Kidney (tissue), 14 donors: Measurements from ENCODE around the gene CARMIL3. TPM values are rescaled to one million over a fixed set of nuclear protein-coding genes. Genes with fewer than 3 reads are reported as not detected.
A peak's percentile ranks its signal among the peaks of the same experiment; 100 is the strongest.

Experiments used
- DNase-seq, 5 donors: peaks; one replicate each; pipeline ENCODE4 v3.0.0-alpha.2; 2013 to 2020
- FAIRE-seq: peaks from 2 replicates; lab custom pipeline; 2012; peaks lifted over from hg19 to GRCh38; lab: Jason Lieb, UNC
- H3K27ac ChIP-seq, 2 donors: one replicate each; pipeline ENCODE4 v1.7.0; 2013; ENCODE audit warnings: low read depth in 2 of 2, low read length in 2 of 2, inconsistent platforms in 1 of 2
- H3K27me3 ChIP-seq: one replicate; pipeline ENCODE4 v1.7.1; 2013; ENCODE audit warnings: low read length, inconsistent platforms; ENCODE audit not compliant: control insufficient read depth, insufficient read depth
- H3K36me3 ChIP-seq, 3 donors: one replicate each; pipeline versions ENCODE4 v1.7.0 to v1.7.1; 2013; ENCODE audit warnings: low read length in 3 of 3, control low read depth in 1 of 3, inconsistent platforms in 1 of 3; ENCODE audit not compliant: insufficient read depth in 3 of 3, control insufficient read depth in 2 of 3
- H3K4me1 ChIP-seq, 3 donors: one replicate each; pipeline versions ENCODE4 v1.7.0 to v1.7.1; 2013; ENCODE audit warnings: low read length in 3 of 3, inconsistent platforms in 1 of 3, low read depth in 1 of 3; ENCODE audit not compliant: control insufficient read depth in 2 of 3, insufficient read depth in 2 of 3
- H3K4me3 ChIP-seq, 3 donors: one replicate each; pipeline versions ENCODE4 v1.7.0 to v1.8.1; 2013; ENCODE audit warnings: low read length in 3 of 3, control low read depth in 1 of 3, inconsistent platforms in 1 of 3
- H3K9ac ChIP-seq, 3 donors: one replicate each; pipeline versions ENCODE4 v1.7.0 to v1.7.1; 2013; ENCODE audit warnings: low read length in 3 of 3, control low read depth in 1 of 3, inconsistent platforms in 1 of 3
- H3K9me3 ChIP-seq, 3 donors: one replicate each; pipeline versions ENCODE4 v1.7.0 to v1.7.1; 2013; ENCODE audit warnings: low read length in 3 of 3, control low read depth in 1 of 3, inconsistent platforms in 1 of 3; ENCODE audit not compliant: control insufficient read depth in 2 of 3, insufficient read depth in 1 of 3
- CTCF ChIP-seq: IDR thresholded peaks from 3 replicates; pipeline ENCODE4 v1.5.1; 2012; ENCODE audit warnings: mild to moderate bottlenecking, moderate library complexity, borderline replicate concordance; ENCODE audit not compliant: insufficient read depth; ENCODE audit errors: extremely low read depth
- intact Hi-C: fragments of 100-400 bp; cut with DNase I; formaldehyde crosslinking; loops from one replicate; pipeline ENCODE4 v1.11.1; 2022
- polyA plus RNA-seq: library from polyadenylated mRNA; stranded (reverse); fragments of 350-450 nt; fragmentation: Illumina TruSeq; extraction: RNeasy Lipid Tissue Mini Kit (QIAGEN cat#74804); gene quantifications from one replicate; pipeline ENCODE4 v1.2.3, GENCODE V29; 2014; ENCODE audit warnings: low read depth, low replicate concordance; ENCODE audit not compliant: insufficient read depth
- total RNA-seq: library from RNA; stranded (reverse); fragmentation: NEBNext Ultra II Directional; extraction: Animal tissue kit (Norgen Biotek cat#: 25700); gene quantifications from one replicate; pipeline ENCODE4 v1.2.1, GENCODE V29; 2021
- donor health status: control.
- donor health status: control.
- donor health status: control.
- donor health status: control.
- donor health status: control.
- donor health status: DM: yes; HTN: yes; CAD: no.
- donor health status: Normal renal cell carcinoma (clear cell type).

CARMIL3 gene
- total and polyA plus RNA-seq, 2 donors from 2014 or later, result 1.4 to 1.5 TPM

GRCh38 chr14:24070285-24071143 lies 18.7 kb downstream of the CARMIL3 start:
- DNase-seq (no peak), FAIRE-seq (no peak)
- Histone ChIP-seq H3K27ac (no peak overlapping the region), H3K27me3 (no peaks in the 10 kb centered on the region), H3K36me3 (no peaks in the 10 kb centered on the region), H3K9me3 (no peaks in the 10 kb centered on the region), H3K9ac (no peak overlapping the region), H3K4me1 (peaks cover 0 to 2% (median 0%) of the 10 kb centered on the region in 3 donors), H3K4me3 (no peak overlapping the region)
- intact Hi-C loops, result no loop called here
- no peak for TF ChIP-seq CTCF

DNA sequence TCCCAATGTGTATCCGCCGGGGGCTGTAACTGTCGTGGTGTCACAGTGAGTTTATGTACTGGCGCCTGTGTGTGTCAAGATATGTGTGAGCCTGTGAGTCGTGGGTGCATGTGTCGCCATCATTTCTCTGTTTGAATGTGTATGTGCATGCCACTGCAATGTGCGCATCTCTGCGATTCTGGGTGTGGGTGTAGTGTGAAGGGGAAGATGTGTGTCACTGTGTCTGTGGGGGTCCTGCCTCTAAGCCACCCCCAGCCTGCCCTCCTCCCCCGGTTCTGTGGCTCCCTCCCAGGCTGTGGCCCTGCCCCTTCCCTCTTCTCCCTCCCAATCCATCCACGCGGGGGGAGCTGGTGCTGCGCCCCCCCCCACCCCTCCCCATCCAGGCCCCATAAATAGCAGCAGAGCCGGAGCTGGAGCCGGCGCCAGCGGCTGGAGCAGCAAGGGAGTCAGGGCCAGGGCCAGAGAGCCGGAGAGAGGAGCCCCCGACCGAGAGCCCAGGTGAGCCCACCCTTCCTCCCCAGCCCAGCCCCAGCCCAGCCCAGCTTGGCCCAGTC lies 19.4 kb downstream of the CARMIL3 start, which contains the start of gene CPNE6:
Gene CPNE6, plus strand, starts transcription at position 419 of the 554 bp plus-strand sequence. CDS start 1,375 bp downstream, outside the sequence.
- Histone ChIP-seq H3K4me1 (peaks cover 0 to 2% (median 0%) of the 10 kb centered on the region in 3 donors), H3K27me3 (no peaks in the 10 kb centered on the region), H3K36me3 (no peaks in the 10 kb centered on the region), H3K4me3 (no peak within 1 kb of the TSS), H3K9ac (no peak within 1 kb of the TSS), H3K9me3 (no peaks in the 10 kb centered on the region), H3K27ac (no peak within 1 kb of the TSS)
- DNase-seq (peak in 1 of 5 donors; percentile 54), FAIRE-seq (no peak)
- no peak for TF ChIP-seq CTCF
- intact Hi-C loops, result no loop called here

DNA sequence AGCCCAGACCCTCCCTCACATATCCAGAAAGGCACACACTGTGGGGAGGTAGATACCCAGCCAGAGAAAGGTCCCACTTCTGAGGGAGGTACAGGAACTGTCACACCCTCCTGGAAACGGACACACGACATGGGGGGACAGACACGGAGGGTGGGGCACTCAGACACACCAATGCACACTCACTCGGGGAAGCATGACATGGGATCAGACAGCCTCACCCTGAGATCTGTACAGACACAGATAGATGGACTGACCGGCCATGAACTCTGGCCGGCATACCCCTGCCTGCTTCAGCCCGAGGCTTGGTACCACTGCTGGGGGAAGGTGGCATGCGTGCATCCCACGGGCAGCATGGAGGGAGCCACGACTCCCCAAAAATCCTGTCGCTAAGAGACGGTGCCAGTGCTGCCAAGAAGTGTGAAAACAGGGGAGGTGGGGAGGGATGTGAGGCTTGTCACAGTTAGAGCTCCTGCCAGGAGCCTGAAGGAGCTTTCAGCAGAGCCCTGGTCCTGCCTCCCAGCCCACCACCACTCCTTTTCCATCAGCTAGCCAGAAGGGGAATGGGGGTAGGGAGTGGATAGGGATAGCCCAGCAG lies 20.1 kb downstream of the CARMIL3 start:
- intact Hi-C loops, result no loop called here
- FAIRE-seq, result no peak
- H3K9ac ChIP-seq, result no peak overlapping the region
- H3K4me1 ChIP-seq, result peaks cover 0 to 2% (median 0%) of the 10 kb centered on the region in 3 donors
- H3K9me3 ChIP-seq, result no peaks in the 10 kb centered on the region
- H3K27me3 ChIP-seq, result no peaks in the 10 kb centered on the region
- no peaks in the 10 kb centered on the region for H3K36me3 ChIP-seq
- no peak overlapping the region for H3K4me3 ChIP-seq
- peak in 1 of 5 donors; percentile 48 for DNase-seq
- no peak overlapping the region for H3K27ac ChIP-seq
- TF ChIP-seq CTCF, result no peak
